ENCODE measurements around the gene ITGB4. TPM values are rescaled to one million over a fixed set of nuclear protein-coding genes. Genes with fewer than 3 reads are reported as not detected.

The ITGB4 gene
- total and polyA plus RNA-seq, 10 of the 15 experiments (the other 5 are each of a cell fraction or from before 2014, with no cell fraction given), result 0.06 to 1.6 (median 0.27) TPM; not detected in 2

GRCh38 chr17:75722542-75723095 lies 1.4 kb downstream of the ITGB4 start:
- no peak overlapping the region for H3K27ac ChIP-seq (ENCODE audit: control insufficient read depth, insufficient read depth)
- no peak overlapping the region for H2AFZ ChIP-seq (ENCODE audit: control insufficient read depth, low read depth, low read length)
- BruUV-seq (replicated peaks), result no TSS peak
- intact Hi-C loops (cut with micrococcal nuclease; ENCODE audit: unreplicated experiment) (no loop called here), in situ Hi-C loops (cut with MboI) (no loop called here)
- POLR2A ChIA-PET, result no interaction called here
- no peak overlapping the region for H3K4me3 ChIP-seq
- H3K9ac ChIP-seq (ENCODE audit: control insufficient read depth, insufficient read depth, low read length), result no peak overlapping the region
- RAD21 ChIA-PET (ENCODE audit: unreplicated experiment), result no interaction called here
- no peaks in the 10 kb centered on the region for H3K79me2 ChIP-seq (ENCODE audit: control insufficient read depth, insufficient read depth, low read length)
- H3K4me1 ChIP-seq (ENCODE audit: control insufficient read depth, insufficient read depth, low read length), result no peaks in the 10 kb centered on the region
- ATAC-seq, result no peak
- no peak for TF ChIP-seq ZBTB33 (IDR thresholded peaks at IDR 0.05)
- TF ChIP-seq GATAD2B (conservative IDR thresholded peaks at IDR 0.05; ENCODE audit: low read depth), result no peak
- TF ChIP-seq SIX5 (IDR thresholded peaks at IDR 0.05; ENCODE audit: low read depth, low read length, severe bottlenecking), result no peak
- no peak for TF ChIP-seq ATF2 (IDR thresholded peaks at IDR 0.05; ENCODE audit: low read length)
- no peak for TF ChIP-seq ATF3 (IDR thresholded peaks at IDR 0.05; ENCODE audit: borderline replicate concordance, extremely low read depth, low read depth, low read length)
- TF ChIP-seq TCF7 (IDR thresholded peaks at IDR 0.05; ENCODE audit: borderline replicate concordance), result no peak
- no peak for TF ChIP-seq CEBPB (IDR thresholded peaks at IDR 0.05; ENCODE audit: borderline replicate concordance in 1 of 2, low read depth in 2 of 2, low read length in 2 of 2)
- no peak for TF ChIP-seq SREBF1 (IDR thresholded peaks at IDR 0.05; ENCODE audit: low read length)
- TF ChIP-seq HSF1 (IDR thresholded peaks at IDR 0.05; ENCODE audit: low read depth, low read length), result no peak
- TF ChIP-seq RFX5 (IDR thresholded peaks at IDR 0.05; ENCODE audit: low read depth, low read length), result no peak
- TF ChIP-seq SP1 (IDR thresholded peaks at IDR 0.05; ENCODE audit: low read depth, low read length), result no peak
- no peak for TF ChIP-seq MAX (IDR thresholded peaks at IDR 0.05; ENCODE audit: low read depth, low read length)
- TF ChIP-seq IRF3 (IDR thresholded peaks at IDR 0.05), result no peak
- no peak for TF ChIP-seq STAT1 (conservative IDR thresholded peaks at IDR 0.05)
- no peak for TF ChIP-seq WRNIP1 (IDR thresholded peaks at IDR 0.05; ENCODE audit: borderline replicate concordance, low read depth, low read length)
- TF ChIP-seq CREB1 (IDR thresholded peaks at IDR 0.05; ENCODE audit: low read depth), result no peak
- TF ChIP-seq EZH2 (IDR thresholded peaks at IDR 0.05; ENCODE audit: borderline replicate concordance, control insufficient read depth, low read depth, low read length), result no peak
- DNase-seq (ENCODE audit: low read depth, low spot score), result no peak
- 62% methylated on average over 8 of the region's 9 CpGs for WGBS (ENCODE audit: insufficient coverage, insufficient replicate concordance, low lambda C conversion rate, missing lambda C conversion rate)
- no peak for FAIRE-seq
- no peaks in the 10 kb centered on the region for H3K36me3 ChIP-seq (ENCODE audit: control insufficient read depth in 2 of 2, insufficient read depth in 2 of 2, low read length in 1 of 2)
- peaks cover 0 to 1% of the 10 kb centered on the region in 2 experiments; a peak in 2 of 4 replicates for H3K27me3 ChIP-seq (replicated peaks in 1 of 2; ENCODE audit: control insufficient read depth in 2 of 2, insufficient read depth in 2 of 2, low read length in 1 of 2)
- H3K4me2 ChIP-seq (ENCODE audit: control insufficient read depth, insufficient read depth), result no peak overlapping the region
- SMC1A ChIA-PET (ENCODE audit: uncharacterized antibody, unreplicated experiment), result no interaction called here
- no peaks in the 10 kb centered on the region for H3K9me3 ChIP-seq (replicated peaks; ENCODE audit: control insufficient read depth, insufficient read depth, low read length)
- H4K20me1 ChIP-seq (ENCODE audit: control insufficient read depth, insufficient read depth), result no peaks in the 10 kb centered on the region
- CTCF ChIA-PET, result no interaction called here
